Measurements from ENCODE around the gene NFYC. TPM values are rescaled to one million over a fixed set of nuclear protein-coding genes. Genes with fewer than 3 reads are reported as not detected.

NFYC gene
- total RNA-seq, 4 donors from 2014 or later = 30.3 to 36.3 (median 33.3) TPM

DNA sequence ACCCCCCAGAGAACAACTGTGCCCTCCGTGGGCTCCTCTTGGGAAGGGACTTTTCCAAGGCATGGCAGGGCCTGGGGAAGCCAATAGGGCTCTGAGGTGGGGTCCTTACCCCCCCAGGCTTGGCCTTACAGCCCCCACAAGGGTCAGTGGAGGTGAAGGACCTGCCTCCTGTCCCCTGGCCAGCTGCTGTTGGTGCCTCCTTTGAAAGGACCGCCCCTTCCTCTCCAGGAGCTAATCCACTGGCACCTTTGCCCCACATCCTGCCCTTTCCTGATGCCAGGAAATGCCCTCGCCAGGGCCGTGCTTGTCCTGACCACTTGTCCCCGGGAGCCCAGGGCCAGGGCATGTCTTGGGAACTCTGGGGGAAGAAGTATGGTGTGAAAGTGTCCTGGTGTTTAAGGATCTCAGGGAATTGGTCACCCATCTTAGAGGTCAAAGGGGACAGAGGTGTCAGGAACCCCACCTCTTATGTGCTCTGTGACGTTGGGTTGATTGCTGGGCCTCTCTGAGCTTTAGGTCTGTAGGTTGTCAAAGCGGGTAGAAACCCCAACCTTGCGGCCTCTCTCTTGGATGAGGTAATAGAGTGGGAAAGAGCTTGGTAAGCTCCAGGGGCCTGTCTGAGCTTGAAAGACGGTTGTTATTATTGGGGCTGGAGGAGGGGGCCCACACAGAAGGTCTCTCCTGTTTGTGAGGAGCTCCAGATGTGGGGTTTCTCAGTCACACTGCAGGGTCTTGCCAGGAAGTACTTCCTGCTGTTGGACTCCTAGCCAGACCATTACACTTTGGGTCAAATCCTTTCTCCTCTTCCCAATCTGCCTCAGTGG is 94.9 kb downstream of the NFYC start:
- H3K36me3 ChIP-seq = no peaks in the 10 kb centered on the region
- 72 to 75% methylated on average over 9 of the region's 9 CpGs for WGBS, 2 donors
- no peaks in the 10 kb centered on the region for H3K9me3 ChIP-seq
- H3K27ac ChIP-seq = no peak overlapping the region
- no peak overlapping the region for H3K4me3 ChIP-seq
- H3K4me1 ChIP-seq = peaks cover 0 to 25% (median 15%) of the 10 kb centered on the region in 4 donors
- H3K27me3 ChIP-seq = peaks cover 0 to 14% of the 10 kb centered on the region in 2 donors
- TF ChIP-seq, protein P1, sequence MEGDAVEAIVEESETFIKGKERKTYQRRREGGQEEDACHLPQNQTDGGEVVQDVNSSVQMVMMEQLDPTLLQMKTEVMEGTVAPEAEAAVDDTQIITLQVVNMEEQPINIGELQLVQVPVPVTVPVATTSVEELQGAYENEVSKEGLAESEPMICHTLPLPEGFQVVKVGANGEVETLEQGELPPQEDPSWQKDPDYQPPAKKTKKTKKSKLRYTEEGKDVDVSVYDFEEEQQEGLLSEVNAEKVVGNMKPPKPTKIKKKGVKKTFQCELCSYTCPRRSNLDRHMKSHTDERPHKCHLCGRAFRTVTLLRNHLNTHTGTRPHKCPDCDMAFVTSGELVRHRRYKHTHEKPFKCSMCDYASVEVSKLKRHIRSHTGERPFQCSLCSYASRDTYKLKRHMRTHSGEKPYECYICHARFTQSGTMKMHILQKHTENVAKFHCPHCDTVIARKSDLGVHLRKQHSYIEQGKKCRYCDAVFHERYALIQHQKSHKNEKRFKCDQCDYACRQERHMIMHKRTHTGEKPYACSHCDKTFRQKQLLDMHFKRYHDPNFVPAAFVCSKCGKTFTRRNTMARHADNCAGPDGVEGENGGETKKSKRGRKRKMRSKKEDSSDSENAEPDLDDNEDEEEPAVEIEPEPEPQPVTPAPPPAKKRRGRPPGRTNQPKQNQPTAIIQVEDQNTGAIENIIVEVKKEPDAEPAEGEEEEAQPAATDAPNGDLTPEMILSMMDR (IDR thresholded peaks at IDR 0.05) = no peak
- TF ChIP-seq POLR2A (IDR thresholded peaks at IDR 0.05) (no peak), EP300 (IDR thresholded peaks at IDR 0.05) (no peak)
- DNase-seq (ENCODE audit: low spot score in 2 of 2) = no peak

DNA sequence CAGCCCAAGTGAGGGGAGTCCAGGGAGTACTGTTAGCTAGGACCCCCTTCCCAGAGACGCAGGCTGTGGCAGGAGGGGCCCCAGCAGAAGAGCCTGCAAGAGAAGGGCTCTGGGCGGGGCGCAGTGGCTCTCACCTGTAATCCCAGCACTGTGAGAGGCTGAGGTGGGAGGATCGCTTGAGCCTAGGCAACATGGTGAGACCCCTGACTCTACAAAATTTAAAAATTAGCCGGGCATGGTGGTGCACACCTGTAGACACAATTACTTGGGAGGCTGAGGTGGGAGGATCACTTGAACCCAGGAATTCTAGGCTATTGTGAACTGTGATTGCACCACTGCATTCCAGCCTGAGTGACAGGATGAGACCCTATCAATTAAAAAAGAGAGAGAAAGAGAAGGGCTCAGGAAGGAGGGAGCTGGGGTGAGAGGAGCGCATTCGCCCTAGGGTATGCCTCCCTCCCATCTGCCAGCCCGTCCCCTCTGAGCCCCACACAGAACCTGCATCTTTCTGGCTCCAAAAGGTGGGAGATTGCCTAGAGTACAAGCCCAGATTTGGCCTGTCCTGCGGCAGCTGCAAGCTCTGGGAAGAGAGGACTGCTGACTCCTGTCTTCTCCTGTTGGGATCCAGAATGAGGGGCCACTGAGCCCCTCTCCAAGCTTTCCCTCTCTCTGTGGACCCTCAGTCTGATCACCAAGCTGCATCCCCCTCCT is 95.6 kb downstream of the NFYC start:
- TF ChIP-seq POLR2A (IDR thresholded peaks at IDR 0.05) (no peak), EP300 (IDR thresholded peaks at IDR 0.05) (no peak)
- TF ChIP-seq, protein P1 (IDR thresholded peaks at IDR 0.05) = no peak
- DNase-seq (ENCODE audit: low spot score in 2 of 2) = no peak
- WGBS, 2 donors = 87 to 93% methylated on average over 8 to 9 of the region's 9 CpGs
- Histone ChIP-seq H3K4me3 (no peak overlapping the region), H3K27ac (no peak overlapping the region), H3K36me3 (no peaks in the 10 kb centered on the region), H3K9me3 (no peaks in the 10 kb centered on the region), H3K4me1 (peaks cover 0 to 22% (median 13%) of the 10 kb centered on the region in 4 donors), H3K27me3 (peaks cover 0 to 11% of the 10 kb centered on the region in 2 donors)

DNA sequence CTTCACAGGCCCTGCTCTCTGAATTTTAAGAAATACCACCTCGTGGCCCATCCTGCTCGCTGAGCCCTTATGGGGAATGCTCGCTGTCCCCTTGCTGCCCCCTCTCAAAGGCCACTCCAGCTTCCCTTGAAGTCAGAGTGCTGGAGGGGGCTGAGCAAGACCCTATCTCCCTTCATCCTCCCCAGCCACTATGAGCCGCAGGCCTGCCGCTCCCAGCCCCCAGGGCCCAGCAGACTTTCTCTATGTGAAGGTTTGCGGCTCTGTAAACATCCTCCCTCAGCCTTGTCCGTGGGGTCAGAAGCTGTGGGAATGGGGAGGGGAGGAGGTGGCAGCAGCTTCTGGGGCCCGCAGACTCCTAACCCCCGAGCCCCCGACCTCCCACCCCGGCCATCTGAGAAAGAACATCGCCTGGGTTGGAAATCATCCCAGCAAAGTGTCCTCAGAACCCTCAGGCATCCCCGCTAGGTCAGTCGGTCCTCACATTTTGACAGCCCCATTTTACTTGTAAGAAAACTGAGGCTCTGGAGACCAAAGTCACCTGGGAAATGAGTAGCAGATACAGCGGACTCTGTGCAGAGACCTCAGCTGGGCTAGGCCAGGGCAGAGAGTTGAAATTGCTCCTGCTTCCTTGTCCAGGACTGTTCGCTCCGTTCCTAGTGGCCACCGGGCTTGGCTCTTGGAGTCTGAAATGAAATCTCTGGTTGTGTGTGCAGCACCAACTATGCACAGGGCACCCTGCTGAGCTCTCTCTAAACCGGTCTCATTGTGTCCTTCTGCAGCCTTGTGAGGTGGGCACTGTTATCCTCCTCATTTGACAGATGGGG is 96.4 kb downstream of the NFYC start:
- no peak for DNase-seq (ENCODE audit: low spot score in 2 of 2)
- peaks cover 0 to 14% (median 5%) of the 10 kb centered on the region in 4 donors for H3K4me1 ChIP-seq
- no peak overlapping the region for H3K27ac ChIP-seq
- H3K9me3 ChIP-seq = no peaks in the 10 kb centered on the region
- H3K36me3 ChIP-seq = no peaks in the 10 kb centered on the region
- TF ChIP-seq POLR2A (IDR thresholded peaks at IDR 0.05) (no peak), EP300 (IDR thresholded peaks at IDR 0.05) (no peak)
- TF ChIP-seq, protein P1 (IDR thresholded peaks at IDR 0.05) = no peak
- H3K4me3 ChIP-seq = no peak overlapping the region
- 63 to 72% methylated on average over 19 of the region's 19 CpGs for WGBS, 2 donors
- H3K27me3 ChIP-seq = peaks cover 0 to 3% of the 10 kb centered on the region in 2 donors

DNA sequence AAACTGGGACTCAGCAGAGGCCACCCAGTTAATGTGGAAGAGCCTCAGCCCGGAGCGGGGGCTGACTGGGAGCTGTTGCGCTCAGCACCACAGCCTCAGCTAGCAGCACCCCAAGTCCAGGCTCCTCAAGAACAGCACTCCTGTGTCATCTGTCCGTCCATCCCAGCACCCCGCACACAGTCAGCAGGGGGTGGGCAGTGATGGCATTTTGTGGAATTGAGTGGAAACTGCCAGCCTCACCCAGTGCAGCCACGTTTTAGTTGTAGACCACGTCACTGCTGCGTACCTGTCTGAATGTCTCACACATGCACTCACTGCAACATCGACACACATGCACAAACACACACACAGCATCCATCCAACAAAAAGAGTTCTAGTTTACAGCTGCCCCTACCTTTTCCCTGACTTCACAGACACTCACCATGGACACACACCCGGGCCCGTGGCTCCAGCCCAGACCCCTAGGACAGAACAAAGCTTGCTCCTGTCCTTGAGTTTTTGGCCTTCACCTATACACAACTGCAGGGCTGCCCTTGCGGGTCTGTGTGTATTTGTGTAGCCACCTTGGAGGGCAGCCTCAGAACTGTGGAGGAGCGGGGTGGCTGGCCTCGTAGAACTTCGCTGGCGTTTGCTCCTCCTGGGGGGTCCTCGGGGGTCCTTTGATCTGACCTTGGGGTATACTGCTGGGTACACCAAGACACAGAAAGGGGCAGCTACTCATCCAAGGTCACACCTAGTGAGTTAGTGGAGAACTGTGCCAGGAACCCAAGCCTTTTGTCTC is 97.2 kb downstream of the NFYC start:
- Histone ChIP-seq H3K4me3 (no peak overlapping the region), H3K27ac (no peak overlapping the region), H3K27me3 (no peaks in the 10 kb centered on the region), H3K36me3 (no peaks in the 10 kb centered on the region), H3K9me3 (no peaks in the 10 kb centered on the region), H3K4me1 (peaks cover 0 to 7% (median 0%) of the 10 kb centered on the region in 4 donors)
- DNase-seq (ENCODE audit: low spot score in 2 of 2) = no peak
- WGBS, 2 donors = 86 to 91% methylated on average over 14 to 17 of the region's 17 CpGs
- TF ChIP-seq, protein P1 (IDR thresholded peaks at IDR 0.05) = no peak
